ENCODE results near the gene STARD13. TPM values are rescaled to one million over a fixed set of nuclear protein-coding genes. Genes with fewer than 3 reads are reported as not detected.
"Not testable (repeated sequence)": the region's sequence is repeated elsewhere in the genome, so short reads cannot be mapped to it uniquely, and the experiment has no call there.

STARD13 gene
- total RNA-seq, 2 experiments from 2014 or later = 0.30 to 0.31 TPM

GRCh38 chr13:33256148-33256840 is 29.3 kb downstream of the STARD13 start:
- no peaks in the 10 kb centered on the region for H3K4me1 Mint-ChIP-seq (ENCODE audit: low read depth)
- CTCF ChIA-PET = interaction anchor here (0.7 kb wide), 1 partner anchor 379 kb away, joined by 3 read pairs; no protein-coding TSS in a partner anchor
- no peak overlapping the region for H3K27ac Mint-ChIP-seq

DNA sequence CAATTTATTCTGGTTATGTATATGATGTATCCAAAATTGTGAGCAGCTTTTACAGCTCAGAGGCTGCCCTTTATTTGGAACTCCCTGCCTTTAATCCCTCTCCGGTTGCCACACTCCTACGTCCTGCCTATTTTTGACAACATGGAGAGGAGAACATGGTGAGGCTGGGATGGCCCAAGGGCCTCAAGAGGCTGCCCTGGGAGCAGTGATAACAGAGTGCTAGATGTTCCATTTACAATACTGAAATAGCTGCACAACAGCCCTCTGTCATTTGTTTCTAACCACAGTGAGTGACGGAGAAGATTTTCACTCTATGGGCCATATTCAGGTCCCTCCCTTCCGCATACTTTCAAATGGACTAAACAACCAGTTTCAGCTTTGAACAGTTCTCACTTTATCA is 33.4 kb downstream of the STARD13 start:
- DNase-seq = no peak
- intact Hi-C loops (cut with micrococcal nuclease) = no loop called here
- Mint-ChIP-seq H3K4me3 (no peak overlapping the region), H3K36me3 (ENCODE audit: low read depth) (no peaks in the 10 kb centered on the region), H3K9me3 (no peaks in the 10 kb centered on the region), H3K4me1 (ENCODE audit: low read depth) (no peaks in the 10 kb centered on the region), H3K27ac (no peak overlapping the region), H3K27me3 (ENCODE audit: low read depth) (peaks cover 15% of the 10 kb centered on the region)
- CTCF ChIA-PET = interaction anchor here (0.6 kb wide), 1 partner anchor 11 kb away, joined by 3 read pairs; no protein-coding TSS in a partner anchor

More at GRCh38 chr13:33256148-33256840, 29.3 kb downstream of the STARD13 start:
- no peaks in the 10 kb centered on the region for H3K36me3 Mint-ChIP-seq (ENCODE audit: low read depth)
- DNase-seq = no peak
- no peak overlapping the region for H3K4me3 Mint-ChIP-seq
- no peaks in the 10 kb centered on the region for H3K9me3 Mint-ChIP-seq
- peaks cover 8% of the 10 kb centered on the region for H3K27me3 Mint-ChIP-seq (ENCODE audit: low read depth)
- intact Hi-C loops (cut with micrococcal nuclease) = no loop called here

GRCh38 chr13:33251131-33251661 is 34.4 kb downstream of the STARD13 start:
- no peak overlapping the region for H3K4me3 Mint-ChIP-seq
- H3K9me3 Mint-ChIP-seq = no peaks in the 10 kb centered on the region
- intact Hi-C loops (cut with micrococcal nuclease) = no loop called here
- no peak overlapping the region for H3K27ac Mint-ChIP-seq
- H3K36me3 Mint-ChIP-seq (ENCODE audit: low read depth) = no peaks in the 10 kb centered on the region
- peaks cover 16% of the 10 kb centered on the region for H3K27me3 Mint-ChIP-seq (ENCODE audit: low read depth)
- no peaks in the 10 kb centered on the region for H3K4me1 Mint-ChIP-seq (ENCODE audit: low read depth)
- CTCF ChIA-PET = no interaction called here
- no peak for DNase-seq

- no peak for DNase-seq
- Mint-ChIP-seq H3K9me3 (no peaks in the 10 kb centered on the region), H3K4me1 (ENCODE audit: low read depth) (no peaks in the 10 kb centered on the region), H3K36me3 (ENCODE audit: low read depth) (no peaks in the 10 kb centered on the region), H3K4me3 (no peak overlapping the region), H3K27me3 (ENCODE audit: low read depth) (peaks cover 16% of the 10 kb centered on the region), H3K27ac (no peak overlapping the region)
- CTCF ChIA-PET = no interaction called here
- intact Hi-C loops (cut with micrococcal nuclease) = no loop called here
Observed at GRCh38 chr13:33250609-33251008, 34.9 kb downstream of the STARD13 start.

- DNase-seq = no peak
- Mint-ChIP-seq H3K9me3 (no peaks in the 10 kb centered on the region), H3K36me3 (ENCODE audit: low read depth) (no peaks in the 10 kb centered on the region), H3K27me3 (ENCODE audit: low read depth) (peaks cover 16% of the 10 kb centered on the region), H3K4me1 (ENCODE audit: low read depth) (no peaks in the 10 kb centered on the region), H3K4me3 (no peak overlapping the region), H3K27ac (no peak overlapping the region)
- intact Hi-C loops (cut with micrococcal nuclease) = no loop called here
- CTCF ChIA-PET = no interaction called here
Observed at GRCh38 chr13:33249894-33250293, 35.7 kb downstream of the STARD13 start.

GRCh38 chr13:33249066-33249465 is 36.5 kb downstream of the STARD13 start:
- Mint-ChIP-seq H3K4me1 (ENCODE audit: low read depth) (no peaks in the 10 kb centered on the region), H3K9me3 (no peaks in the 10 kb centered on the region), H3K27ac (no peak overlapping the region), H3K27me3 (ENCODE audit: low read depth) (peaks cover 16% of the 10 kb centered on the region), H3K4me3 (no peak overlapping the region), H3K36me3 (ENCODE audit: low read depth) (no peaks in the 10 kb centered on the region)
- CTCF ChIA-PET = interaction anchor here (0.6 to 0.8 kb wide), 2 partner anchors 33 to 417 kb away, joined by 3 read pairs; no protein-coding TSS in a partner anchor
- no peak for DNase-seq
- intact Hi-C loops (cut with micrococcal nuclease) = no loop called here

DNA sequence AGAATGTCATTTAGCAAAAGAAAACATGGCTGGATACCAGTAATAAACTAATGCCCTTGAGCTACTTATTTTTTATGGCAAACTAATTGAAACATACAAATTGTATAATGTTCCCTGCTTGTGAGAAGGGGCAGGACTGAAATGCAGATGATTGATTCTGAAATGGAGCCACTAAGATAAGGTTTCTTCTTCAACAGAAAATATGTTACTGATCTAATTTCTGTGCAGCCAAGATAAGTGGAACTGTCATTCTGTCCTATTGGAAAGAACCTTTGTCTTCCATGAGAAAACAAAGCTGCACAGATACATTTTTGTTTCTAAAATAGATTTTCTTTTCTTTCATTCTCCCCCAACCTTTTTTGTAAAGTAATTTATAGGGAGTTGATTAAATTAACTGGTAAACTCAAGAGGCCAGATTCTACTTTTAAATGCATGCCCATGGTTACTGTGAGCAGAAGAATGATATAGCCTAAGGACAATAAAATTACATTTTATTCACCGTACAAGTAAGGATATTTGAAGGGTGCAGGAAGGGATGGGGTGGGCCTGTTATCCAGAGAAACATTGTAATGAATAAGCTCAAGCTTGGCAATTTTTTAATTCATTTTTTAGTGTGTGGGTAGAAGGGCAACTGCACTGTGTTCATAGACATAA is 39.9 kb downstream of the STARD13 start:
- Mint-ChIP-seq H3K4me1 (ENCODE audit: low read depth) (no peaks in the 10 kb centered on the region), H3K4me3 (no peak overlapping the region), H3K27ac (no peak overlapping the region), H3K27me3 (ENCODE audit: low read depth) (peaks cover 10% of the 10 kb centered on the region), H3K9me3 (no peaks in the 10 kb centered on the region), H3K36me3 (ENCODE audit: low read depth) (peaks cover 1% of the 10 kb centered on the region)
- CTCF ChIA-PET = no interaction called here
- no peak for DNase-seq
- intact Hi-C loops (cut with micrococcal nuclease) = no loop called here

DNA sequence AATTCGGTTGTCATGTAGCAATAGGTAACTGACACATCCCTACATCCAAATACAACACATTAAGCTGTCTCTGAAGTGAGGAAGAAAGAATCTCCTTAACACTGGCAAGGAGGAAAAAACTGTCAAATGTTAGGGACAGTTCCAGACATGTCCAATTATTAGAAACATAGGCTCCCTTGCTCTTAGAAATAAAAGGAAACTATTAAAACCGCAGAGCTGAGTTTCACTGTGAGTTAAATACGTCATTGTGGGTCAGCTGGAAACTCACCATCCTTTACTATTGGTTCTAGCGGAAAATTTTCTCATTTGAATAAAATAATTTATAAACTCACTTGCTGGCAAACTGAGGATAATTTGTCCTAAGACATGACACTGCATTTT is 40.7 kb downstream of the STARD13 start:
- H3K4me3 Mint-ChIP-seq = no peak overlapping the region
- H3K4me1 Mint-ChIP-seq (ENCODE audit: low read depth) = no peaks in the 10 kb centered on the region
- peaks cover 13% of the 10 kb centered on the region for H3K27me3 Mint-ChIP-seq (ENCODE audit: low read depth)
- no peak for DNase-seq
- CTCF ChIA-PET = no interaction called here
- peaks cover 2% of the 10 kb centered on the region for H3K9me3 Mint-ChIP-seq
- H3K36me3 Mint-ChIP-seq (ENCODE audit: low read depth) = peaks cover 1% of the 10 kb centered on the region
- H3K27ac Mint-ChIP-seq = no peak overlapping the region
- intact Hi-C loops (cut with micrococcal nuclease) = no loop called here

- DNase-seq = no peak
- H3K27me3 Mint-ChIP-seq (ENCODE audit: low read depth) = peaks cover 15% of the 10 kb centered on the region
- CTCF ChIA-PET = no interaction called here
- intact Hi-C loops (cut with micrococcal nuclease) = no loop called here
- peaks cover 2% of the 10 kb centered on the region for H3K9me3 Mint-ChIP-seq
- peaks cover 1% of the 10 kb centered on the region for H3K36me3 Mint-ChIP-seq (ENCODE audit: low read depth)
- no peaks in the 10 kb centered on the region for H3K4me1 Mint-ChIP-seq (ENCODE audit: low read depth)
- H3K4me3 Mint-ChIP-seq = no peak overlapping the region
- no peak overlapping the region for H3K27ac Mint-ChIP-seq
Observed at GRCh38 chr13:33244210-33244906, 41.2 kb downstream of the STARD13 start.

DNA sequence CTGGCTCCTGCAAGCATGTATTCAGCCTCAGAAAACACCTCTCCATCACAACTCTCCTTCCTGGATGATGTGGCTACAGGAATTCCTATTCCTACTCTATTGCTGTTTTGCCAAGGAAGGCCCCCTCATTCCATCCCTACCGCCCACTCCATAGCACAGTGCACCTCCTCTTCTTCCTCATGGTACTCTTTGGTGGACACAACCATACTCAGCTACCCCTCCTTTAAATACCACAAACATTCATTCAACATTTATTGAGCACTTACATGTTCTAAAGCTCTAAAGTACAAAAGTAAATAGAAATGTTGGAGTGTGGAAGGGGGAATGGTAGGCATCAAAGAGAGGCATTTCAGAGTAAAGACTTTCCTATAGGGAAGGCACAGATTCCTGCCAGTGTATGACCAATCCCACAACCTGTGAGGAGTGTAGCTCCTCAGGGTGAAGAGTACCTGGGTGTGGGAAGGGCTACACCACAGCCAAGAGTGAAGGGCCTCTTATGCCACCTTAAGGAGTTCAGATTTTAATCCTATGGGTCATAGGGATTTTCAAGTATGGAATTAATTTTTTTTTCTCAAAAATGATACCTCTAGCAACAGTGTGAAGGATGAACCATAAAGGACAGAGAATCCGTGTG is 42.5 kb downstream of the STARD13 start:
- DNase-seq = no peak
- H3K9me3 Mint-ChIP-seq = peaks cover 2% of the 10 kb centered on the region
- no peaks in the 10 kb centered on the region for H3K4me1 Mint-ChIP-seq (ENCODE audit: low read depth)
- no peak overlapping the region for H3K27ac Mint-ChIP-seq
- peaks cover 1% of the 10 kb centered on the region for H3K36me3 Mint-ChIP-seq (ENCODE audit: low read depth)
- intact Hi-C loops (cut with micrococcal nuclease) = no loop called here
- peaks cover 8% of the 10 kb centered on the region for H3K27me3 Mint-ChIP-seq (ENCODE audit: low read depth)
- CTCF ChIA-PET = interaction anchor here (0.7 to 0.8 kb wide), 2 partner anchors 13 to 139 kb away, joined by 5 read pairs; no protein-coding TSS in a partner anchor
- H3K4me3 Mint-ChIP-seq = no peak overlapping the region

- H3K27me3 Mint-ChIP-seq (ENCODE audit: low read depth) = peaks cover 11% of the 10 kb centered on the region
- H3K9me3 Mint-ChIP-seq; H3K4me1 Mint-ChIP-seq (ENCODE audit: low read depth); H3K27ac Mint-ChIP-seq; H3K4me3 Mint-ChIP-seq; DNase-seq; intact Hi-C loops (cut with micrococcal nuclease); H3K36me3 Mint-ChIP-seq (ENCODE audit: low read depth): not testable (repeated sequence)
- CTCF ChIA-PET = interaction anchor here (0.7 to 0.8 kb wide), 2 partner anchors 12 to 140 kb away, joined by 5 read pairs; no protein-coding TSS in a partner anchor
Observed at GRCh38 chr13:33242372-33242771, 43.2 kb downstream of the STARD13 start.

- Mint-ChIP-seq H3K27ac (no peak overlapping the region), H3K4me3 (no peak overlapping the region), H3K4me1 (ENCODE audit: low read depth) (no peaks in the 10 kb centered on the region), H3K36me3 (ENCODE audit: low read depth) (peaks cover 2% of the 10 kb centered on the region), H3K9me3 (peaks cover 14% of the 10 kb centered on the region), H3K27me3 (ENCODE audit: low read depth) (peaks cover 19% of the 10 kb centered on the region)
- no peak for DNase-seq
- CTCF ChIA-PET = no interaction called here
- intact Hi-C loops (cut with micrococcal nuclease) = no loop called here
Observed at GRCh38 chr13:33236021-33236420, 49.5 kb downstream of the STARD13 start.
